Measurements from ENCODE around the gene FOXQ1.
"Not testable (repeated sequence)": the region's sequence is repeated elsewhere in the genome, so short reads cannot be mapped to it uniquely, and the experiment has no call there.

The FOXQ1 gene

DNA sequence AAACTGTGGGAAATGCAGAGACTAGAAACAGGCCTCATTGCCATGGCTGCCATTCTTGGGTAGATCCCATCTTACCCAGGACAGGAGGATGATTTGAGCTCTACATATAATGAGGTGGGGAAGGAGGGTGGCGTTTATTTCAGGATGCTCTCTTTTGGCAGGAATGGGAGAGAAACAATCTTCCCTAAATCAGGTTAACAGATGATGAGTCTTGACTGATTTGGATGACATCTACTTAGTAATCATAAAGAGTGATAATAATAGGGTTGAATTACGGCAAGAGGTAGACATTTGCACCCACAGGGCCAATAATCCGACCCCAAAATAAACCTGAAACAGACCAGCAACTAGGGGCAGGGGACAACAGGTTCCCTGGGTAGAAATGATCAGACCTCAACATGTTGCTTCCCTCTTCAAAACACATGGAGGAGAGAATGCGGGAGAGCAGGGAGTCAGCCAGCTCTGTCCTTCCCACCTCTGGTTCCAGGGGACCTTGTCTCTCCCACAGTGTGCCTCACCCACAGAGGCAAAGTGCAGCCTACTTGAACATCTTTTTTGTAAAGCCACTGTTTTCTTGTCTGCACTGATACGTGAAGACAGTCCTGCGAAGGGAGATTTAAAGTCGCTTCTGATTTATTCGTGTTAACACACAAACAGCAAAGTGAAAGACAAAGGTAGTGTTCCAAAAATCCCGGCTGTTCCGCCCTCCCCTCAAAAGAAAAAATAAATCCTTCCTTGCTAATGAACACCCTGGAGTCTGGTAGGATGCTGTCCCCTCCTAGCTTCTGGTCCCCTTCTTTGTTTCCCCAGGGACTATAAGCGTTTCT, 3.9 kb downstream of the FOXQ1 start:
- Histone ChIP-seq H3K4me1 (ENCODE audit: low read length) (no peaks in the 10 kb centered on the region), H3K9ac (ENCODE audit: low read length) (no peak overlapping the region), H3K79me2 (ENCODE audit: low read length) (no peaks in the 10 kb centered on the region), H3K4me2 (ENCODE audit: low read length) (no peak overlapping the region), H2AFZ (ENCODE audit: low read depth, low read length) (no peak overlapping the region), H3K4me3 (ENCODE audit: low read length) (no peak overlapping the region), H3K36me3 (replicated peaks; ENCODE audit: low read depth, low read length) (no peaks in the 10 kb centered on the region), H3K27me3 (ENCODE audit: low read depth, low read length) (no peaks in the 10 kb centered on the region), H3K9me3 (ENCODE audit: insufficient read depth, low read length) (no peaks in the 10 kb centered on the region), H3K27ac (ENCODE audit: low read length) (no peak overlapping the region), H4K20me1 (ENCODE audit: insufficient read depth, low read length) (no peaks in the 10 kb centered on the region)
- no peak for TF ChIP-seq EZH2phosphoT487 (IDR thresholded peaks at IDR 0.05; ENCODE audit: low read depth)
- TF ChIP-seq, protein P1, sequence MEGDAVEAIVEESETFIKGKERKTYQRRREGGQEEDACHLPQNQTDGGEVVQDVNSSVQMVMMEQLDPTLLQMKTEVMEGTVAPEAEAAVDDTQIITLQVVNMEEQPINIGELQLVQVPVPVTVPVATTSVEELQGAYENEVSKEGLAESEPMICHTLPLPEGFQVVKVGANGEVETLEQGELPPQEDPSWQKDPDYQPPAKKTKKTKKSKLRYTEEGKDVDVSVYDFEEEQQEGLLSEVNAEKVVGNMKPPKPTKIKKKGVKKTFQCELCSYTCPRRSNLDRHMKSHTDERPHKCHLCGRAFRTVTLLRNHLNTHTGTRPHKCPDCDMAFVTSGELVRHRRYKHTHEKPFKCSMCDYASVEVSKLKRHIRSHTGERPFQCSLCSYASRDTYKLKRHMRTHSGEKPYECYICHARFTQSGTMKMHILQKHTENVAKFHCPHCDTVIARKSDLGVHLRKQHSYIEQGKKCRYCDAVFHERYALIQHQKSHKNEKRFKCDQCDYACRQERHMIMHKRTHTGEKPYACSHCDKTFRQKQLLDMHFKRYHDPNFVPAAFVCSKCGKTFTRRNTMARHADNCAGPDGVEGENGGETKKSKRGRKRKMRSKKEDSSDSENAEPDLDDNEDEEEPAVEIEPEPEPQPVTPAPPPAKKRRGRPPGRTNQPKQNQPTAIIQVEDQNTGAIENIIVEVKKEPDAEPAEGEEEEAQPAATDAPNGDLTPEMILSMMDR (IDR thresholded peaks at IDR 0.05; ENCODE audit: low read depth, low read length) = no peak

DNA sequence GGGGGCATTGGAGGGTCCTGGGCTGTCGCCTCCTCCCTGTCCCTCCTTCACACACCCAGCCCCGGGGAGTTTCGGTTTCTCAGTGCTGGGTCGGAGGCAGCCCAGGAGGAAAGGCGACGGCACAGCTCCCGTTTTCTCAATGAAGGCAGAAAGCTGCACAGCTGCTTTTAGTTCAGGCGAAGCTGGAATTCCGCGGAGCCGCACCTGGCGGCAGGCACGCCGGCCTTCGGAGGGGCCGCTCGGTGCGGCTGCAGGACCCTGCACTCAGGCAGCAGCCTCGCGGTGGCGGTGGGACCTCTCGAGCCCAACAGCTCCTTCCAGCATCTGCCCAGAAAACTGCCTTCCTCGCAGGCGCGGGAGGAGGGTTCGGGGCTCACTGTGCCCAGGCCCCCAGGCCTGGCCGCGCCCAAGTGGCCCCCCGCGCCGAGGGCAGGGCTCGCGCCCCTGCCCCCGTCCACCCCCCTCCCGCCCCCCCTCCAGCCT, 4.6 kb downstream of the FOXQ1 start:
- H3K79me2 ChIP-seq (ENCODE audit: low read length) = no peaks in the 10 kb centered on the region
- no peaks in the 10 kb centered on the region for H3K36me3 ChIP-seq (replicated peaks; ENCODE audit: low read depth, low read length)
- TF ChIP-seq EZH2phosphoT487 (IDR thresholded peaks at IDR 0.05; ENCODE audit: low read depth) = no peak
- TF ChIP-seq, protein P1 (IDR thresholded peaks at IDR 0.05; ENCODE audit: low read depth, low read length) = no peak
- H3K9ac ChIP-seq (ENCODE audit: low read length) = no peak overlapping the region
- no peaks in the 10 kb centered on the region for H3K4me1 ChIP-seq (ENCODE audit: low read length)
- no peak overlapping the region for H3K4me2 ChIP-seq (ENCODE audit: low read length)
- no peaks in the 10 kb centered on the region for H3K9me3 ChIP-seq (ENCODE audit: insufficient read depth, low read length)
- H3K27me3 ChIP-seq (ENCODE audit: low read depth, low read length) = no peaks in the 10 kb centered on the region
- H4K20me1 ChIP-seq (ENCODE audit: insufficient read depth, low read length) = no peaks in the 10 kb centered on the region
- no peak overlapping the region for H3K4me3 ChIP-seq (ENCODE audit: low read length)
- no peak overlapping the region for H3K27ac ChIP-seq (ENCODE audit: low read length)
- H2AFZ ChIP-seq (ENCODE audit: low read depth, low read length) = no peak overlapping the region

DNA sequence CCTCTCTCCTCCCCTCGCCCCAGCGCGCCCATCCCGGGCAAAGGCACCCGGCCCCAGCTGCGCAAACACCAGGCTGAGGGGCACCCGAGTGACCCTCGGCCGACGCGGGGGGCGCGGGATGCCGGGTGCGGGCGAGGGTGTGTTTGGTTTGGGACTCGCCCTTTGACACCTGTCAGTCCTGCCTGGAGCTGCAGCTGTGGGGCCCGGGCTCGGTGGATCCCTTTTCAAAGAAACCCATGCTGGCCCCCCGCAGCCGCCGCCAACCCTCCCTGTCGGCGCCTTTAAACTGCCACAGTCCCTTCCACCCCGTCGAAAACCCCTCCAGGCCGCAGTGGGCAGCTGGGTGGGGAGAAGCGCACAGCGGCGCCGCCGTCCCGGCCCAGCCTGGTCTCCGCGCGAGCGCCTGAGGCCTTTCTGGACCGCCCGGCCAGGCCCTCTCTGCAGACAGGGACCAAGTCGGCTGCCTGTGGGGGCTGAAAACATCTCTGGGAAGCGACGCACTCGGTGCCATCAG, 5.5 kb downstream of the FOXQ1 start:
- Histone ChIP-seq H3K4me2 (ENCODE audit: low read length) (no peak overlapping the region), H4K20me1 (ENCODE audit: insufficient read depth, low read length) (no peaks in the 10 kb centered on the region), H3K4me3 (ENCODE audit: low read length) (no peak overlapping the region), H3K4me1 (ENCODE audit: low read length) (no peaks in the 10 kb centered on the region), H3K27me3 (ENCODE audit: low read depth, low read length) (0 out of 2 replicates have a peak, but pooled peaks cover 1% of the 10 kb centered on the region), H3K36me3 (replicated peaks; ENCODE audit: low read depth, low read length) (no peaks in the 10 kb centered on the region), H2AFZ (ENCODE audit: low read depth, low read length) (no peak overlapping the region), H3K9ac (ENCODE audit: low read length) (no peak overlapping the region), H3K9me3 (ENCODE audit: insufficient read depth, low read length) (no peaks in the 10 kb centered on the region), H3K27ac (ENCODE audit: low read length) (no peak overlapping the region), H3K79me2 (ENCODE audit: low read length) (no peaks in the 10 kb centered on the region)
- TF ChIP-seq, protein P1 (IDR thresholded peaks at IDR 0.05; ENCODE audit: low read depth, low read length) = no peak
- no peak for TF ChIP-seq EZH2phosphoT487 (IDR thresholded peaks at IDR 0.05; ENCODE audit: low read depth)

DNA sequence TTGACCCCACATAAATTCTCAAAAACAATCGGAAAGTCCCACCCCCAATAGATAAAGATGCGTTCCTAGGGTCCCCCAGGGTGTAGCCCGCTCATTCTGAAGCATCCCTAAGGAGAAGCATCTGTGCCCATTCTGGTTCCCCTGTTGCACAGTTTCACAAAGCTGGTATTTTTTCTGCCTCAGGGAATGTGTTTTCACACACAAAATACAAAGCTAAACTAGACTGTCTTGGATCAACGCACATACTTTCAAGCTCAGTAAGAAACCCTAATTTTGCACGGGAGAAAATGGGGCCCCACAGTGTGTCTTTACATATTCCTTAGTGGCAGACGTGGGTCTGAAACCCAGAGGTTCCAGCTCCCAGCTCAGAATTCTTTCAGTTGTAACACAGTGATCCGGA, 6.1 kb downstream of the FOXQ1 start:
- H4K20me1 ChIP-seq (ENCODE audit: insufficient read depth, low read length) = no peaks in the 10 kb centered on the region
- 0 out of 2 replicates have a peak, but pooled peaks cover 8% of the 10 kb centered on the region for H3K27me3 ChIP-seq (ENCODE audit: low read depth, low read length)
- no peak overlapping the region for H3K4me2 ChIP-seq (ENCODE audit: low read length)
- H3K9ac ChIP-seq (ENCODE audit: low read length) = no peak overlapping the region
- no peak overlapping the region for H3K4me3 ChIP-seq (ENCODE audit: low read length)
- TF ChIP-seq, protein P1 (IDR thresholded peaks at IDR 0.05; ENCODE audit: low read depth, low read length) = no peak
- no peak for TF ChIP-seq EZH2phosphoT487 (IDR thresholded peaks at IDR 0.05; ENCODE audit: low read depth)
- H3K27ac ChIP-seq (ENCODE audit: low read length) = no peak overlapping the region
- H3K36me3 ChIP-seq (replicated peaks; ENCODE audit: low read depth, low read length) = no peaks in the 10 kb centered on the region
- no peaks in the 10 kb centered on the region for H3K4me1 ChIP-seq (ENCODE audit: low read length)
- no peaks in the 10 kb centered on the region for H3K9me3 ChIP-seq (ENCODE audit: insufficient read depth, low read length)
- H2AFZ ChIP-seq (ENCODE audit: low read depth, low read length) = no peak overlapping the region
- H3K79me2 ChIP-seq (ENCODE audit: low read length) = no peaks in the 10 kb centered on the region

DNA sequence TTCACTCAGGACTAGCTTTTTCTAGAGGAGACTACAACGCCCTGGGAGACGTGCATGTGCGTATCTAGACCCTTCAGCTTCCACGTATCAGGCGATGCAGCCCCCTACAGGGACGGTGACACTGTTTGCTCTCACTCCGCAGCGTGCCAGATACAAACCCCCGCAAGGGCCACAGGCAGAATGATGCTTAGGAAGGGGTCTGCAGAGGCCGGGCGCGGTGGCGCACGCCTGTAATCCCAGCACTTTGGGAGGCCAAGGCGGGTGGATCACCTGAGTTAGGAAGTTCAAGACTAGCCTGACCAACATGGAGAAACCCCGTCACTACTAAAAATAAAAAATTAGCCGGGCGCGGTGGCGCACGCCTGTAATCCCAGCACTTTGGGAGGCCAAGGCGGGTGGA, 6.7 kb downstream of the FOXQ1 start:
- H2AFZ ChIP-seq (ENCODE audit: low read depth, low read length); H3K79me2 ChIP-seq (ENCODE audit: low read length): not testable (repeated sequence)

More for the DNA sequence above, 6.7 kb downstream of the FOXQ1 start:
- not testable (repeated sequence) for H3K4me2 ChIP-seq (ENCODE audit: low read length); H3K4me3 ChIP-seq (ENCODE audit: low read length); H3K36me3 ChIP-seq (replicated peaks; ENCODE audit: low read depth, low read length); H3K4me1 ChIP-seq (ENCODE audit: low read length); H3K27ac ChIP-seq (ENCODE audit: low read length); H3K9ac ChIP-seq (ENCODE audit: low read length); H3K9me3 ChIP-seq (ENCODE audit: insufficient read depth, low read length); H4K20me1 ChIP-seq (ENCODE audit: insufficient read depth, low read length); H3K27me3 ChIP-seq (ENCODE audit: low read depth, low read length)
